Measurements from ENCODE around the gene ASH1L.
"Not testable (repeated sequence)": the region's sequence is repeated elsewhere in the genome, so short reads cannot be mapped to it uniquely, and the experiment has no call there.

ASH1L gene

DNA sequence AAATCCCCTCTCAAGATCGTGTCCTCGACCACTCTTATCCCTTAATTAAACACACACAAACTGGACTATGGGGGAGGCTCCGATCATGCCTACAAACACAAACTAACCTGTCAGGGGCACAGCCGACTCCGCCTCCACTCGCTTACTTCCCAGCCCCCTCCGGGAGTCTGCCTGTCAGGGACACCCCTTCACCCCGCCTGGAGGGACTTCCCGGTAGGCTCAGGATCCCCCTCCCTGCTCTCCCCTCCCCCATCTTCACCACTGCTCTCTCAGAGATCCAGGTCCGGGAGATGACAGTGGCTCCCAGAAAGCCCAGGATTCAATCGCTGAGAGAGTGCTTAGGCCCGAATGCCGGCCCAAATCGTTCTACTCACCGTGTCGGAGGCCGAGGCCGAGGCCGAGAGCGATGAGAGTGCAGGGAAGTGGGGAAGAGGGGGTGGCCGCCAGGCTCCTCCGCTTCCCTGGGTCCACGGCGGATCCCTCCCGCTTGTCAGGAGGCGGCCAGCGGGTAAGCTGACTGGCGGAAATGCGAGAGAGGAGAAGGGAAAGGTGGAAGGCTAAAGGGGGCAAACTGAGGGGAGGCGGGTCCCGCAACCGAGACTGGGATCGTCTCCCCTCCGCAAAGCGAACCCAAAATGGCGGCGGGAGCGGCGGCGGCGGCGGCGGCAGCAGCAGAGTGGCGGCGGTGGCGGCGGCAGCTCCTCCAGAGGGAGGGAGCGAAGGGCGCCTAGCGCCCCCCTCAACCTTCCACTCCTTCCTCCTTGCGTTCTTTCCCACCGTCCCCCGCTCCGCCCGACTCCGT is 623 bp downstream of the ASH1L start:
- peak; percentile 59 for DNase-seq

GRCh38 chr1:155555915-155556314 is 6.7 kb downstream of the ASH1L start:
- no peak for DNase-seq

- no peak for DNase-seq
Observed at GRCh38 chr1:155553349-155553748, 9.3 kb downstream of the ASH1L start.

DNA sequence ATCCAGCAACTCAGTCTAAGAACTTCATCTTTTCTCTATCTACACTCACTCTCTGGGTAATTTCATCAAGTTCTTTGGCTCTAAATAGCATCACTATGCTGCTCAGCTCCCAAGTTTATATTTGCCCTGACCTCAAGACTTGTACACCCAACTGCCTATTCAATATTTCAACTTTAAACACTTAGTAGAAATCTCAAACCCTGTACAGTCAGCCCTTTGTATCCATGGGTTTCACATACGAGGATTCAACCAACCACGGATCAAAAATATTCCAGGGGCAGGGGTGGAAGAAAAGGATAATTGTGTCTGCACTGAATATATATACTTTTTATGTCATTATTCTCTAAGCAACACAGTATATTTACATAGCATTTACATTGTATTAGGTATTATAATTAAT is 13.9 kb downstream of the ASH1L start:
- DNase-seq: no peak

DNA sequence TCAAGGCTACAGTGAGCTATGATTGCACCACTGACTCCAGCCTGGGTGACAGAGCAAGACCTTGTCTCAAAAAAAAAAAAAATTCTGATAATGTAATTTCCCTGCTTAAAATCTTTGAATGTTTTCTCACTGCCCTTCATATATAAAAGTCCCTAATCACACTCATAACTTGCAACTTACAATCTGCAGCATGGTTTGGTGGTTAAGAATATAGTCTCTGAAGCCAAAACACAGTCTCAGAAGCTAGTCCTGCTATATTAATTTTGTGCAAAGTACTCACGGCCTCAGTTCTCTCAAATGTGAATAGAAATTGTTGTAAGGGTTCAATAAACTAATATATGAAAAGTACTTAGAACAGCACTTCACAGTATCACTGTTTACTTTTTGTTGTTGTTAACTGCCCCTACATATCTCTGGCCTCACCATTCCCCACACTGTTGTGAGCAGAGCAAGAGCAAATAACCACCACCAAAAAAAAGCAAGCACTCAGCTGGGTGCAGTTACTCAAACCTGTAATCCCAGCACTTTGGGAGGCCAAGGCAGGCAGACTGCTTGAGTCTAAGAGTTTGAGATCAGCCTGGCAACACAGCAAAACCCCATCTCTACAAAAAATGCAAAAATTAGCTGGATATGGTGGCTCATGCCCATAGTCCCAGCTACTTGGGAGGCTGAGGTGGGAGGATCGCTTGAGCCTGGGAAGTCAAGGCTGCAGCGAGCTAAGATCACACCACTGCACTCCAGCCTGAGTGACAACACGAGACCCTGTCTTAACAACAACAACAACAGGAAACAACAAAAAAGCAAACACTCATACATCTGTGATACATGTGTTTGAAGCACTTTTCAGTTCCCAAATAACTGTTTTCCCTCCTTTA is 22.4 kb downstream of the ASH1L start:
- no peak for DNase-seq

DNA sequence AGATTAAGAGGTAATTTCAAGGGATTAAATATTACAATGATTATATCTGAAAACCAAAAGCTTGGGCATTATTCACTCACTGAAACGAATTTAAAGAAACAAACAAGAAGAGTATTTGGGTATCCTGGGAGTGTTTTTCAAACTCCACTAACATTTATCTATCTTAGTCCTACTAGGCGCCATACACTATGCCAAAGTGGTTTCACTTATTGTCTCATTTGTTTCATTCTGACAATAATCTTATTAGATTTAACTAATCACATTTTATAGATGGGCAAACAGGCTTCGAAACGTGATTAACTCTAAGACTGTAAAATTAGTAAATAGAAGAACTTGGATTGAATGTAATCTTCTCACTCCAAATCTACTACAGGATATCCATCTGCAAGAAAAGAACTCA is 25.4 kb downstream of the ASH1L start:
- no peak for DNase-seq

GRCh38 chr1:155531624-155532023 is 31.0 kb downstream of the ASH1L start:
- DNase-seq: peak; percentile 28

DNA sequence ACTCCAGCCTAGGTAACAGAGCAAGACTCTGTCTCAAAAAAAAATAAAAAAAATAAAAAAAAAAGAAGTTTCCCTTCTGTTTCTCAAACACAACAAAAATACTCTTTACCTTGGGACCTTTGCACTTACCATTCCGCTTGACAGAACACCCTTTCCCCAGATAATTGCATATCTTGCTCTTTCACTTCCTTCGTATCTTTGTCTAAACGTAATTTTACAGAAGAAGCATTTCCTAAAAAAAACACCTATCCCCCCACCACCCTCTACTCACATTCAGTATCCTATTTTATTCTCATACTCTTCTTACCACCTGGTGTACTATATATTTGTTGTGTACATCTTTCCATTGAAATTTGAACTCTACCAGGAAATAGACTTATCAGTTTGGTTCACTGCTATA is 32.7 kb downstream of the ASH1L start:
- DNase-seq: no peak

DNA sequence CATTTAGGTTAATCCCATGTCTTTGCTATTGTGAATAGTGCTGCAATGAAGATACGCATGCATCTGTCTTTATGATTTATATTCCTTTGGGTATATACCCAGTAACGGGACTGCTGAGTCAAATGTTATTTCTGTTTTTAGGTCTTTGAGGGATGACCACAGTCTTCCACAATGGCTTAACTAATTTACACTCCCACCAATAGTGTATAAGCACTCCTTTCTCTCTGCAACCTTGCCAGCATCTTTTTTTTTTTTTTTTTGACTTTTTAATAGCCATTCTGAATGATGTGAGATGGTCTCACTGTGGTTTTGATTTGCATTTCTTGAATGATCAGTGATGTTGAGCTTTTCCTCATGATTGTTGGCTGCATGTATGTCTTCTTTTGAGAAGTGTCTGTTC is 33.5 kb downstream of the ASH1L start:
- DNase-seq: no peak

DNA sequence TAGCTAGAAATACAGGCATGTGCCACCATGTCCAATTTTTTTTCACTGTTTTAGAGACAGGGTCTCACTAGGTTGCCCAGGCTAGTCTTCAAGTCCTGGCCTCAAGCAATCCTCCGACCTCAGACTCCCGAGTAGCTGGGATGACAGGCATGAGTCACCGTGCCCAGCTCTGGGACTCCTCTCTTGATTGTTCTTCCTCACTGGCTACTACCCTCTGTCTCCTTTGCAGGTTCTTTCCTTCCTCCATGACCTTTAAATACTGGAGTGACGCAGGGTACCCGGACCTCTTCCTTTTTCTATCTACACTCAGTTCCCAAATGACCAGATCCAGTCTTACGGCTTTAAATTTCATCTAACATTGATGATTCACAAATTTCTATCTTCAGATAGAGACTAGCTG is 34.9 kb downstream of the ASH1L start:
- DNase-seq: no peak

- no peak for DNase-seq
Observed at GRCh38 chr1:155526356-155526755, 36.2 kb downstream of the ASH1L start.

- no peak for DNase-seq
Observed at GRCh38 chr1:155522069-155522468, 40.5 kb downstream of the ASH1L start.

- DNase-seq: no peak
Observed at GRCh38 chr1:155518484-155518883, 44.1 kb downstream of the ASH1L start.

- peak; percentile 77 for DNase-seq
Observed at GRCh38 chr1:155514582-155515187, 47.9 kb downstream of the ASH1L start.

DNA sequence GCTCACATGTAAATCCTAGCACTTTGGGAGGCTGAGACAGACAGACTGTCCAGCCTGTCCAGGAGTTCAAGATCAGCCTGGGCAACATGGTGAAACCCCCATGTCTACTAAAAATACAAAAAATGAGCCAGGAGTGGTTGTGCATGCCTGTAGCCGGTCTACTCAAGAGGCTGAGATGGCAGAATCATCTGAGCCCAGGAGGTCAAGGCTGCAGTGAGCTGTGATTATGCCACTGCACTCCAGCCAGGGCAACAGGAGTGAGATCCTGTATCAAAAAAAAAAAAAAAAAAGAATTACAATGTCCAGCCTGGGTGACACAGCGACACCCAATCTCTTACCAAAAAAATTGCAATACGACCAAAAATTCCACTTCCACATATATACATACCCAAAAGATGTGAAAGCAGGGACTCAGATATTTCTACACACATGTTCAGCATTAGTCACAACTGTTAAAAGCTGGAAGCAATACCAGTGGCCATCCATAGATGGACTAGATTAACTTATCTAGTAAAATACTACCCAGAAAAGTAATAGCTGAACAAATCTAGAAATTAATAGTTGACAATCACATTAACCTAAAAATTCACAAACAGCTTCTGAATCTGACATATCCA is 49.2 kb downstream of the ASH1L start:
- peak; percentile 36 for DNase-seq

- not testable (repeated sequence) for DNase-seq
Observed at GRCh38 chr1:155511385-155511784, 51.2 kb downstream of the ASH1L start.

GRCh38 chr1:155509064-155509463 is 53.5 kb downstream of the ASH1L start:
- no peak for DNase-seq

GRCh38 chr1:155507945-155508344 is 54.7 kb downstream of the ASH1L start:
- DNase-seq: no peak

GRCh38 chr1:155505963-155506362 is 56.6 kb downstream of the ASH1L start:
- not testable (repeated sequence) for DNase-seq

GRCh38 chr1:155504207-155504606 is 58.4 kb downstream of the ASH1L start:
- DNase-seq: peak; percentile 84

DNA sequence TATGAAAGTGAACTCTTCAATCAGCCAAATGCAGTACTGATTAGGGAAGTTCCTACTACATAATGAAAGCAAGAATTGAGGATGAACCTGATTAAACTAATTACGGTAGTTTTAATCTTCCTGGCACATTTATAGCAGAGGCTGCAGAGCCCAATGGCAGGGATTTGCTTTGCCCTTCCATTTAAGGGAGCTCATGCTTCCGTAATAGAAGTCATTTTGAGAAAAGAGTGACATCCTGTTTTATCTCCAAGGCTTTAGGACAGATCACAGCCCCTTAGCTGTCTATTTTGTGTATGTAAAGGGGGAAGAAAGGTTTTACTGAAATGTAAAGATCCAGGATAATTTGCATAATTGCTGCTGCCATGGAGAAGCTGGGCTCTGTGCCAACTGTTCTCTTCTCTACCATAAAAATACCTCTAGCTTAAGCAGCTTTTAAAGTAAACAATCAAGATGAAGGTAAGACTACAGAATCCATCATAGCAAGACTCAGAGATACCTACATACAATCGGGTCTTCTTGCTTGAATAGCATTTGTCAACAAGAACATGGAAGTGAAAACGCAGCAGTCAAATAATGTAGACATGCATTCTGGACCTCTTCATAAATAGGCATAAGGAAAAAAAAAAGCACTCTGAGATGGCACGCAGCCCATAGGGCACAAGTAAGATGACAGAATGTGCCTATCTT is 62.5 kb downstream of the ASH1L start:
- peak; percentile 56 for DNase-seq

DNA sequence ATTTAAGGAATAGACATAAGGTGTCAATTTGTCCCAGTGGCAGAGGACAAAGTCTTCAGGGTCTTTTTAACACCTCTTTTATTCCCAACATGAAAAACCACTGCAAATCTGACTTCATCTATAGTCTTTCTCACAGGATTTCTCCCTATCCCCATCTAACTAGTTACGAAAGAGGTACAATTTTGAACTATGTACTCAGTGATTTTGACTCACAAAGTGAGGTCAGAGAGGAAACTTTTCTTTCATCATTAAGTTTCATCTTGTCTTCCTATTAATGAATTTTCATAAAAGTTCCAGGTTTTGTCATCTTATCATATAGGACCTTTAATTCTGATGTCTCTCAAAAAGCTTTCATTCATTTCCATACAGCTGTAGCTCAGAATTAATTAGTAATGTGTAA is 63.3 kb downstream of the ASH1L start:
- DNase-seq: no peak

DNA sequence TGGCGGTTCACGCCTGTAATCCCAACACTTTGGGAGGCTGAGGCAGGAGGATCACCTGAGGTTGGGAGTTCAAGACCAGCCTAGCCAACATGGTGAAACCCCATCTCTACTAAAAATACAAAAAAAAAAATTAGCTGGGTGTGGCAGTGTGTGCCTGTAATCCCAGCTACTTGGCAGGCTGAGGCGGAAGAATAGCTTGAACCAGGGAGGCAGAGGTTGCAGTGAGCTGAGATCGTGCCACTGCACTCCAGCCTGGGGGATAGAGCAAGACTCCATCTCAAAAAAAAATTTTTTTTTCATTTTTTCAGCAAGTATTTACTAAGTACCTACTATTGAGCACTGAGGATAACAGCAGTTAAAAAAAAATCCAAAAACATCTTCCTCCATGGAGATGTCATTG is 69.0 kb downstream of the ASH1L start:
- not testable (repeated sequence) for DNase-seq
